Measurements from ENCODE around the gene ABCD1.
"Not testable (repeated sequence)": the region's sequence is repeated elsewhere in the genome, so short reads cannot be mapped to it uniquely, and the experiment has no call there.

The ABCD1 gene

GRCh38 chrX:153697924-153698865 lies 26.5 kb upstream of the ABCD1 start:
- FAIRE-seq (no peak), DNase-seq (ENCODE audit: insufficient read length) (no peak)
- TF ChIP-seq POLR2A (IDR thresholded peaks at IDR 0.05; ENCODE audit: low read depth, low read length), result no peak
- TF ChIP-seq POLR2AphosphoS5 (IDR thresholded peaks at IDR 0.05; ENCODE audit: low read depth, low read length), result no peak
- TF ChIP-seq TAF1 (IDR thresholded peaks at IDR 0.05; ENCODE audit: borderline replicate concordance, low read depth, low read length), result no peak

GRCh38 chrX:153699210-153699783 lies 25.4 kb upstream of the ABCD1 start:
- DNase-seq (ENCODE audit: insufficient read length); FAIRE-seq: not testable (repeated sequence)

- FAIRE-seq; DNase-seq (ENCODE audit: insufficient read length): not testable (repeated sequence)
Measured at GRCh38 chrX:153699784-153700371, 24.8 kb upstream of the ABCD1 start.

GRCh38 chrX:153700376-153700945 lies 24.2 kb upstream of the ABCD1 start:
- TF ChIP-seq POLR2A (IDR thresholded peaks at IDR 0.05; ENCODE audit: low read depth, low read length) (no peak), POLR2AphosphoS5 (IDR thresholded peaks at IDR 0.05; ENCODE audit: low read depth, low read length) (no peak), TAF1 (IDR thresholded peaks at IDR 0.05; ENCODE audit: borderline replicate concordance, low read depth, low read length) (no peak)
- no peak for DNase-seq (ENCODE audit: insufficient read length)
- FAIRE-seq, result no peak

- FAIRE-seq, result no peak
Measured at GRCh38 chrX:153700967-153701366, 23.7 kb upstream of the ABCD1 start.

GRCh38 chrX:153701706-153702105 lies 22.9 kb upstream of the ABCD1 start:
- no peak for TF ChIP-seq TAF1 (IDR thresholded peaks at IDR 0.05; ENCODE audit: borderline replicate concordance, low read depth, low read length)
- TF ChIP-seq POLR2AphosphoS5 (IDR thresholded peaks at IDR 0.05; ENCODE audit: low read depth, low read length), result no peak
- TF ChIP-seq POLR2A (IDR thresholded peaks at IDR 0.05; ENCODE audit: low read depth, low read length), result no peak
- no peak for FAIRE-seq
- DNase-seq (ENCODE audit: insufficient read length), result no peak

More at GRCh38 chrX:153700967-153701366, 23.7 kb upstream of the ABCD1 start:
- DNase-seq (ENCODE audit: insufficient read length), result no peak
- TF ChIP-seq TAF1 (IDR thresholded peaks at IDR 0.05; ENCODE audit: borderline replicate concordance, low read depth, low read length) (no peak), POLR2AphosphoS5 (IDR thresholded peaks at IDR 0.05; ENCODE audit: low read depth, low read length) (no peak), POLR2A (IDR thresholded peaks at IDR 0.05; ENCODE audit: low read depth, low read length) (no peak)

- no peak for TF ChIP-seq TAF1 (IDR thresholded peaks at IDR 0.05; ENCODE audit: borderline replicate concordance, low read depth, low read length)
- no peak for TF ChIP-seq POLR2A (IDR thresholded peaks at IDR 0.05; ENCODE audit: low read depth, low read length)
- TF ChIP-seq POLR2AphosphoS5 (IDR thresholded peaks at IDR 0.05; ENCODE audit: low read depth, low read length), result no peak
- no peak for DNase-seq (ENCODE audit: insufficient read length)
- no peak for FAIRE-seq
Measured at GRCh38 chrX:153702336-153703035, 22.2 kb upstream of the ABCD1 start.

GRCh38 chrX:153703036-153703370 lies 21.7 kb upstream of the ABCD1 start:
- DNase-seq (ENCODE audit: insufficient read length) (no peak), FAIRE-seq (no peak)
- no peak for TF ChIP-seq POLR2AphosphoS5 (IDR thresholded peaks at IDR 0.05; ENCODE audit: low read depth, low read length)
- TF ChIP-seq POLR2A (IDR thresholded peaks at IDR 0.05; ENCODE audit: low read depth, low read length), result no peak
- no peak for TF ChIP-seq TAF1 (IDR thresholded peaks at IDR 0.05; ENCODE audit: borderline replicate concordance, low read depth, low read length)

- no peak for TF ChIP-seq POLR2A (IDR thresholded peaks at IDR 0.05; ENCODE audit: low read depth, low read length)
- TF ChIP-seq POLR2AphosphoS5 (IDR thresholded peaks at IDR 0.05; ENCODE audit: low read depth, low read length), result no peak
- TF ChIP-seq TAF1 (IDR thresholded peaks at IDR 0.05; ENCODE audit: borderline replicate concordance, low read depth, low read length), result no peak
- FAIRE-seq, result no peak
- no peak for DNase-seq (ENCODE audit: insufficient read length)
Measured at GRCh38 chrX:153704021-153704526, 20.6 kb upstream of the ABCD1 start.

GRCh38 chrX:153704631-153705402 lies 19.8 kb upstream of the ABCD1 start:
- not testable (repeated sequence) for FAIRE-seq; DNase-seq (ENCODE audit: insufficient read length)

GRCh38 chrX:153705403-153706060 lies 19.1 kb upstream of the ABCD1 start:
- FAIRE-seq; DNase-seq (ENCODE audit: insufficient read length): not testable (repeated sequence)
